IMR-90 (cell line): ENCODE results near the gene SLC18A2. TPM values are rescaled to one million over a fixed set of nuclear protein-coding genes. Genes with fewer than 3 reads are reported as not detected.

Source experiments
- ATAC-seq: fragments of 200-7000 bp; cut with Tn5 transposase; 2 replicates; pipeline ENCODE4 v1.9.1; 2020; ENCODE audit warnings: low read depth, mild to moderate bottlenecking, moderate library complexity
- Bru-seq: library from RNA; stranded (reverse); fragments of 400-500 nt; gene quantifications from one replicate; lab custom pipeline; 2021; lab: Mats Ljungman, UMichigan
- BruChase-seq, 2 experiments: library from RNA; stranded (reverse); fragments of 400-500 nt; gene quantifications; one replicate each; lab custom pipeline; 2021; lab: Mats Ljungman, UMichigan
- BruUV-seq: library from RNA; stranded (reverse); fragments of 400-500 nt; replicated peaks from 2 replicates; lab custom pipeline; 2021; lab: Mats Ljungman, UMichigan
- CTCF ChIA-PET: fragments of 300-600 bp; formaldehyde crosslinking; extraction: SDS; loops from one replicate; lab custom pipeline; 2021; ENCODE audit warnings: antibody characterized with exemption; lab: Yijun Ruan, JAX
- POLR2A ChIA-PET: fragments of 300-600 bp; sonication (Branson Sonifier 250); formaldehyde crosslinking; loops from one replicate; lab custom pipeline; 2022; ENCODE audit warnings: antibody characterized with exemption; ENCODE audit not compliant: unreplicated experiment; lab: Charles Lee
- DNase-seq: peaks from one replicate; pipeline ENCODE4 v3.0.0; 2013
- H2AFZ ChIP-seq: replicated peaks from 2 replicates; pipeline ENCODE3; 2013; ENCODE audit warnings: low read length, mild to moderate bottlenecking; ENCODE audit not compliant: poor library complexity
- H2AK5ac ChIP-seq: 2 replicates; pipeline ENCODE4 v1.6.1; 2013; ENCODE audit warnings: low read depth, low read length, inconsistent platforms
- H2AK9ac ChIP-seq: replicated peaks from 2 replicates; pipeline ENCODE3; 2013; ENCODE audit warnings: mild to moderate bottlenecking, low read depth, low read length, moderate library complexity; ENCODE audit not compliant: poor library complexity
- H2BK120ac ChIP-seq: 2 replicates; pipeline ENCODE4 v1.6.1; 2013; ENCODE audit warnings: low read depth, low read length, inconsistent platforms
- H2BK15ac ChIP-seq: 3 replicates; pipeline ENCODE4 v1.6.1; 2013; ENCODE audit warnings: low read depth, low read length, inconsistent platforms
- H2BK20ac ChIP-seq: 2 replicates; pipeline ENCODE4 v1.6.1; 2013; ENCODE audit warnings: low read depth, mild to moderate bottlenecking, inconsistent platforms, low read length, moderate library complexity
- H2BK5ac ChIP-seq: 2 replicates; pipeline ENCODE4 v1.6.1; 2013; ENCODE audit warnings: mild to moderate bottlenecking, low read depth, low read length, inconsistent platforms; ENCODE audit not compliant: poor library complexity, severe bottlenecking
- H3K14ac ChIP-seq: replicated peaks from 2 replicates; pipeline ENCODE4 v1.6.1; 2013; ENCODE audit warnings: low read depth, low read length, inconsistent platforms
- H3K18ac ChIP-seq: 2 replicates; pipeline ENCODE4 v1.6.1; 2013; ENCODE audit warnings: low read depth, low read length, control low read depth
- H3K23ac ChIP-seq: 2 replicates; pipeline ENCODE4 v1.6.1; 2013; ENCODE audit warnings: low read depth, low read length, inconsistent platforms
- H3K27ac ChIP-seq: 2 replicates; pipeline ENCODE4 v1.5.1; 2013; ENCODE audit warnings: mild to moderate bottlenecking, control low read depth, low read length; ENCODE audit not compliant: insufficient read depth
- H3K27me3 ChIP-seq: 2 replicates; pipeline ENCODE4 v1.6.1; 2013; ENCODE audit warnings: low read length; ENCODE audit not compliant: control insufficient read depth, insufficient read depth
- H3K36me3 ChIP-seq: 2 replicates; pipeline ENCODE4 v1.6.1; 2013; ENCODE audit warnings: low read length, mixed read lengths; ENCODE audit not compliant: control insufficient read depth, insufficient read depth
- H3K4ac ChIP-seq: 2 replicates; pipeline ENCODE4 v1.6.1; 2013; ENCODE audit warnings: low read depth, low read length, inconsistent platforms
- H3K4me1 ChIP-seq: 2 replicates; pipeline ENCODE4 v1.6.1; 2013; ENCODE audit warnings: low read length, mixed read lengths; ENCODE audit not compliant: control insufficient read depth, insufficient read depth
- H3K4me2 ChIP-seq: 2 replicates; pipeline ENCODE4 v1.6.1; 2013; ENCODE audit warnings: low read depth, mild to moderate bottlenecking, control low read depth, low read length, moderate library complexity
- H3K4me3 ChIP-seq: 2 replicates; pipeline ENCODE4 v1.5.1; 2013; ENCODE audit warnings: low read depth, mild to moderate bottlenecking, control low read depth, low read length, moderate library complexity; ENCODE audit not compliant: insufficient read depth
- H3K56ac ChIP-seq: 2 replicates; pipeline ENCODE4 v1.6.1; 2013; ENCODE audit warnings: low read length, inconsistent platforms; ENCODE audit not compliant: insufficient read depth; ENCODE audit errors: extremely low read depth
- H3K79me1 ChIP-seq, 2 experiments: 2 replicates each; pipeline ENCODE4 v1.6.1; 2013; ENCODE audit warnings: low read length in 2 of 2, inconsistent platforms in 1 of 2, low read depth in 1 of 2
- H3K9ac ChIP-seq: 2 replicates; pipeline ENCODE4 v1.6.1; 2013; ENCODE audit warnings: low read depth, low read length, control low read depth
- H3K9me1 ChIP-seq: 2 replicates; pipeline ENCODE4 v1.6.1; 2013; ENCODE audit warnings: low read length, inconsistent platforms; ENCODE audit not compliant: insufficient read depth
- H3K9me3 ChIP-seq: 2 replicates; pipeline ENCODE4 v1.6.1; 2013; ENCODE audit warnings: low read length; ENCODE audit not compliant: control insufficient read depth, insufficient read depth
- H4K20me1 ChIP-seq: 2 replicates; pipeline ENCODE4 v1.6.1; 2013; ENCODE audit warnings: low read length, inconsistent platforms; ENCODE audit not compliant: insufficient read depth
- H4K5ac ChIP-seq: 2 replicates; pipeline ENCODE4 v1.6.1; 2013; ENCODE audit warnings: mild to moderate bottlenecking, low read depth, low read length, control low read depth
- H4K8ac ChIP-seq, 2 experiments: 2 replicates each; pipeline ENCODE4 v1.6.1; 2013; ENCODE audit warnings: low read depth in 2 of 2, low read length in 2 of 2, control low read depth in 1 of 2, inconsistent platforms in 1 of 2
- H4K91ac ChIP-seq: 2 replicates; pipeline ENCODE4 v1.6.1; 2013; ENCODE audit warnings: low read depth, low read length, inconsistent platforms; ENCODE audit not compliant: insufficient read depth
- BHLHE40 ChIP-seq: fragments of 150-350 bp; IDR thresholded peaks from 2 replicates; pipeline ENCODE4 v1.6.1; 2016; ENCODE audit warnings: mild to moderate bottlenecking, low read depth, low read length
- CEBPB ChIP-seq: IDR thresholded peaks from 2 replicates; pipeline ENCODE4 v1.6.1; 2012; ENCODE audit warnings: low read depth, low read length, improper control_type of control experiment
- CHD1 ChIP-seq: IDR thresholded peaks from 2 replicates; pipeline ENCODE4 v1.6.1; 2012; ENCODE audit warnings: low read depth, low read length, improper control_type of control experiment
- MAFK ChIP-seq: IDR thresholded peaks from 2 replicates; pipeline ENCODE4 v1.6.1; 2012; ENCODE audit warnings: low read depth, low read length, improper control_type of control experiment
- MAZ ChIP-seq: IDR thresholded peaks from 2 replicates; pipeline ENCODE4 v1.6.1; 2012; ENCODE audit warnings: low read depth, mild to moderate bottlenecking, low read length, improper control_type of control experiment, moderate library complexity, borderline replicate concordance
- POLR2A ChIP-seq: IDR thresholded peaks from 2 replicates; pipeline ENCODE4 v1.6.1; 2012; ENCODE audit warnings: mild to moderate bottlenecking, low read depth, low read length
- RAD21 ChIP-seq: IDR thresholded peaks from 2 replicates; pipeline ENCODE4 v1.6.1; 2012; ENCODE audit warnings: low read length, improper control_type of control experiment
- RCOR1 ChIP-seq: IDR thresholded peaks from 2 replicates; pipeline ENCODE4 v1.6.1; 2012; ENCODE audit warnings: mild to moderate bottlenecking, low read length, improper control_type of control experiment; ENCODE audit not compliant: insufficient replicate concordance
- SMC3 ChIP-seq: fragments of 150-350 bp; IDR thresholded peaks from 2 replicates; pipeline ENCODE4 v1.6.1; 2016; ENCODE audit warnings: low read depth, mild to moderate bottlenecking, antibody characterized with exemption, low read length, moderate library complexity
- WGBS, 2 experiments: methylation state at CpG; one replicate each; pipeline versions ENCODE4 v1.1.5 to v1.1.7; 2013; ENCODE audit warnings: missing lambda C conversion rate in 2 of 2; ENCODE audit not compliant: insufficient read length in 1 of 2; ENCODE audit errors: extremely low coverage in 2 of 2; 5-methylcytosine and 5-hydroxymethylcytosine counted together
- dilution Hi-C: fragments of 300-500 bp; cut with HindIII; formaldehyde crosslinking; loops from one replicate; pipeline ENCODE4 v1.14.3; 2018; ENCODE audit warnings: low sequenced_read_pairs; ENCODE audit not compliant: unreplicated experiment
- in situ Hi-C: fragments of 300-500 bp; cut with MboI; formaldehyde crosslinking; loops from 3 replicates; pipeline ENCODE4 v1.14.3; 2019; ENCODE audit warnings: low sequenced_read_pairs, inconsistent platforms, mixed read lengths
- intact Hi-C: fragments of 100-400 bp; cut with micrococcal nuclease; formaldehyde crosslinking; loops from 2 replicates; pipeline ENCODE4 v1.10.0; 2022
- long read RNA-seq: library from polyadenylated mRNA; unstranded; transcript quantifications from one replicate; pipeline ENCODE4 v2.0.0, GENCODE V29; 2021; ENCODE audit not compliant: unreplicated experiment
- polyA plus RNA-seq, 3 experiments: library from polyadenylated mRNA; depleted of rRNA; stranded (reverse); fragments of >200 nt; gene quantifications; 2 replicates each; pipeline ENCODE4 v1.2.3, GENCODE V29; 2012; ENCODE audit warnings: low replicate concordance in 1 of 3
- total RNA-seq: library from RNA; depleted of rRNA; stranded (reverse); fragments of >200 nt; gene quantifications from 2 replicates; pipeline ENCODE4 v1.2.3, GENCODE V29; 2012; rRNA removed
- TF ChIP-seq, protein P1 (sequence below): conservative IDR thresholded peaks from 2 replicates; pipeline ENCODE4 v1.5.1; 2012; ENCODE audit warnings: mild to moderate bottlenecking, low read depth, low read length, improper control_type of control experiment
- TF ChIP-seq, protein P2 (sequence below): fragments of 150-350 bp; IDR thresholded peaks from 2 replicates; pipeline ENCODE4 v1.6.1; 2016; ENCODE audit warnings: low read depth, mild to moderate bottlenecking, low read length, moderate library complexity, borderline replicate concordance
- TF ChIP-seq, protein P3 (sequence below): fragments of 150-350 bp; IDR thresholded peaks from 2 replicates; pipeline ENCODE4 v1.6.1; 2017; ENCODE audit warnings: mild to moderate bottlenecking, antibody characterized with exemption, low read length, low read depth

Gene SLC18A2
- total RNA-seq (not detected in 2 replicates), polyA plus RNA-seq (2012; rRNA removed) (not detected in 2 replicates), Bru-seq, nascent RNA (not detected), BruChase-seq, experiment 1, labeled RNA remaining after a 6-hour chase (not detected), BruChase-seq, experiment 2, labeled RNA remaining after a 2-hour chase (not detected)
- not detected in 2 replicates for polyA plus RNA-seq (2012; cell fraction: cytosol; rRNA removed)
- polyA plus RNA-seq (2012; cell fraction: nucleus; rRNA removed; ENCODE audit: low replicate concordance): not detected in 2 replicates
- long read RNA-seq, partial matches to known transcripts: 0 of 10 reads
- long read RNA-seq, other reads (novel, unspliced or antisense): 10 of 10 reads

DNA sequence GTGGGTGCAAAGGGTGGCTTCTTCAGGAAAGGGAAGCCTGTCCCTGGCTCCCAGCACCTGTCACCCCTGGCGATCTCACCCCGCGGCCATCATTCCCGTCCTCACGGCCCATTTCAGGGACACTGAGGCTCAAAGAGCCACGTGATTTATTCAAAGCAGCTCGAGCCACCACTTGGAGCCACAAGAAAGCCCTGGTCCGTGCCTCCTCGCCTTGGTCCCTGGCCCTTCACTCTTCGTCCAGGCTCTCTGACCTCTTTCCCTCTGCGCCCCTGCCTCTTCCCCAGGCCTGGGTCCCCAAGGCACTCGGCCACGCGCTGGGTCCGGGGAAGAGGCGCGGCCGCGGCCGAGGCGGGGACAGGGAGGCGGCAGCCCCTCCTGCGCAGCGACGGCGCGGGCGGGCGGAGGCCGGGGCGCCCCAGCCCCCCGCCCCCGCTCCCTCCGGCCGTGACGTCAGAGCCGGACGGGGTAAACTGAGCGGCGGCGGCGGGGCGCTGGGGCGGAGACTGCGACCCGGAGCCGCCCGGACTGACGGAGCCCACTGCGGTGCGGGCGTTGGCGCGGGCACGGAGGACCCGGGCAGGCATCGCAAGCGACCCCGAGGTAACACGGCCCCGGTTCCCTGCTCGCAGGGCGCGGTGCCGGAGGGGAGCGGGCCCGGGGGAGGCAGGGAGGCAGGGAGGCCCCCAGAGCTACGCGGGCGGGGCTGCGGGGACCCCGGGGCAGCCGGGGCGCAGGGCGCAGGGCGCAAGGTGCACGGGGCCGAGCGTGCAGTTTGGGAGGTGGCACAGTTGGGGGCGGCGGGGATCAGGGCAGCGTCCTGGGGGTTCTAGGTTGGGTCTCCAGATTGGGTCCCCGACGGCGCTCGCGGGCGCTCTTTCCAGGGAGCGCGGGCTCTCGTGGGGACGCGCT lies at the start of gene SLC18A2:
Gene SLC18A2, plus strand, starts transcription at position 494 of the 909 bp plus-strand sequence. CDS start 580 bp downstream, outside the sequence.
- H2BK120ac ChIP-seq: no peak within 1 kb of the TSS
- no peak within 1 kb of the TSS for H3K4me3 ChIP-seq
- no peak within 1 kb of the TSS for H2BK20ac ChIP-seq
- intact Hi-C loops: no loop called here
- H3K9me3 ChIP-seq: no peaks in the 10 kb centered on the region
- DNase-seq (no peak), ATAC-seq (no peak)
- no peaks in the 10 kb centered on the region for H4K20me1 ChIP-seq
- no peak within 1 kb of the TSS for H3K18ac ChIP-seq
- no peaks in the 10 kb centered on the region for H3K9me1 ChIP-seq
- no peak within 1 kb of the TSS for H3K23ac ChIP-seq
- no peak within 1 kb of the TSS for H3K56ac ChIP-seq
- no peak within 1 kb of the TSS for H4K91ac ChIP-seq
- no peak within 1 kb of the TSS for H2BK5ac ChIP-seq
- peak within 1 kb of the TSS; percentile 49 for H2AFZ ChIP-seq
- H3K14ac ChIP-seq: no peak within 1 kb of the TSS
- H3K9ac ChIP-seq: no peak within 1 kb of the TSS
- H3K27ac ChIP-seq: no peak within 1 kb of the TSS
- no peaks in the 10 kb centered on the region for H3K4me1 ChIP-seq
- in situ Hi-C loops: no loop called here
- H3K27me3 ChIP-seq: peaks cover 40% of the 10 kb centered on the region
- H3K79me1 ChIP-seq: no peaks in the 10 kb centered on the region
- H3K4ac ChIP-seq: no peak within 1 kb of the TSS
- ChIA-PET POLR2A (no interaction called here), CTCF (interaction anchor here (1.6 kb wide), 1 partner anchor 77 kb away, joined by 3 read pairs; no protein-coding TSS in a partner anchor)
- no peak within 1 kb of the TSS for H2AK5ac ChIP-seq
- no peak within 1 kb of the TSS; the same call in 1 of the 2 replicates for H3K4me2 ChIP-seq
- no peak within 1 kb of the TSS for H4K5ac ChIP-seq
- 2% methylated on average over 59 of the region's 93 CpGs; no CpG with 5 or more reads in 1 of the 2 experiments for WGBS, 2 experiments
- dilution Hi-C loops: no loop called here
- H3K36me3 ChIP-seq: no peaks in the 10 kb centered on the region
- H2AK9ac ChIP-seq: no peak within 1 kb of the TSS
- H4K8ac ChIP-seq: no peak within 1 kb of the TSS
- BruUV-seq: no TSS peak
- H2BK15ac ChIP-seq: no peak within 1 kb of the TSS
- TF ChIP-seq CEBPB (no peak), BHLHE40 (no peak), MAZ (no peak), RCOR1 (no peak), POLR2A (no peak), RAD21 (no peak), SMC3 (no peak), CHD1 (no peak), MAFK (no peak)
- TF ChIP-seq, protein P1, sequence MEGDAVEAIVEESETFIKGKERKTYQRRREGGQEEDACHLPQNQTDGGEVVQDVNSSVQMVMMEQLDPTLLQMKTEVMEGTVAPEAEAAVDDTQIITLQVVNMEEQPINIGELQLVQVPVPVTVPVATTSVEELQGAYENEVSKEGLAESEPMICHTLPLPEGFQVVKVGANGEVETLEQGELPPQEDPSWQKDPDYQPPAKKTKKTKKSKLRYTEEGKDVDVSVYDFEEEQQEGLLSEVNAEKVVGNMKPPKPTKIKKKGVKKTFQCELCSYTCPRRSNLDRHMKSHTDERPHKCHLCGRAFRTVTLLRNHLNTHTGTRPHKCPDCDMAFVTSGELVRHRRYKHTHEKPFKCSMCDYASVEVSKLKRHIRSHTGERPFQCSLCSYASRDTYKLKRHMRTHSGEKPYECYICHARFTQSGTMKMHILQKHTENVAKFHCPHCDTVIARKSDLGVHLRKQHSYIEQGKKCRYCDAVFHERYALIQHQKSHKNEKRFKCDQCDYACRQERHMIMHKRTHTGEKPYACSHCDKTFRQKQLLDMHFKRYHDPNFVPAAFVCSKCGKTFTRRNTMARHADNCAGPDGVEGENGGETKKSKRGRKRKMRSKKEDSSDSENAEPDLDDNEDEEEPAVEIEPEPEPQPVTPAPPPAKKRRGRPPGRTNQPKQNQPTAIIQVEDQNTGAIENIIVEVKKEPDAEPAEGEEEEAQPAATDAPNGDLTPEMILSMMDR: no peak
- TF ChIP-seq, protein P2, sequence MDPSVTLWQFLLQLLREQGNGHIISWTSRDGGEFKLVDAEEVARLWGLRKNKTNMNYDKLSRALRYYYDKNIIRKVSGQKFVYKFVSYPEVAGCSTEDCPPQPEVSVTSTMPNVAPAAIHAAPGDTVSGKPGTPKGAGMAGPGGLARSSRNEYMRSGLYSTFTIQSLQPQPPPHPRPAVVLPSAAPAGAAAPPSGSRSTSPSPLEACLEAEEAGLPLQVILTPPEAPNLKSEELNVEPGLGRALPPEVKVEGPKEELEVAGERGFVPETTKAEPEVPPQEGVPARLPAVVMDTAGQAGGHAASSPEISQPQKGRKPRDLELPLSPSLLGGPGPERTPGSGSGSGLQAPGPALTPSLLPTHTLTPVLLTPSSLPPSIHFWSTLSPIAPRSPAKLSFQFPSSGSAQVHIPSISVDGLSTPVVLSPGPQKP: no peak
- TF ChIP-seq, protein P3, sequence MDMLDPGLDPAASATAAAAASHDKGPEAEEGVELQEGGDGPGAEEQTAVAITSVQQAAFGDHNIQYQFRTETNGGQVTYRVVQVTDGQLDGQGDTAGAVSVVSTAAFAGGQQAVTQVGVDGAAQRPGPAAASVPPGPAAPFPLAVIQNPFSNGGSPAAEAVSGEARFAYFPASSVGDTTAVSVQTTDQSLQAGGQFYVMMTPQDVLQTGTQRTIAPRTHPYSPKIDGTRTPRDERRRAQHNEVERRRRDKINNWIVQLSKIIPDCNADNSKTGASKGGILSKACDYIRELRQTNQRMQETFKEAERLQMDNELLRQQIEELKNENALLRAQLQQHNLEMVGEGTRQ: no peak
